ENCODE measurements around the gene MRRF.

The MRRF gene

GRCh38 chr9:122332644-122333043 lies 68.0 kb downstream of the MRRF start:
- no peak for DNase-seq (ENCODE audit: low read depth, low spot score)

- DNase-seq (ENCODE audit: low read depth, low spot score) = no peak
Observed at GRCh38 chr9:122333169-122333808, 68.6 kb downstream of the MRRF start.

- no peak for DNase-seq (ENCODE audit: low read depth, low spot score)
Observed at GRCh38 chr9:122334916-122335315, 70.2 kb downstream of the MRRF start.

- DNase-seq (ENCODE audit: low read depth, low spot score) = no peak
Observed at GRCh38 chr9:122336189-122336588, 71.5 kb downstream of the MRRF start.

GRCh38 chr9:122336866-122337555 lies 72.3 kb downstream of the MRRF start:
- no peak for DNase-seq (ENCODE audit: low read depth, low spot score)

- DNase-seq (ENCODE audit: low read depth, low spot score) = no peak
Observed at GRCh38 chr9:122337556-122337929, 72.9 kb downstream of the MRRF start.

GRCh38 chr9:122338536-122338935 lies 73.9 kb downstream of the MRRF start:
- no peak for DNase-seq (ENCODE audit: low read depth, low spot score)

- DNase-seq (ENCODE audit: low read depth, low spot score) = no peak
Observed at GRCh38 chr9:122338994-122339393, 74.3 kb downstream of the MRRF start.

GRCh38 chr9:122339579-122339978 lies 74.9 kb downstream of the MRRF start:
- DNase-seq (ENCODE audit: low read depth, low spot score) = no peak

GRCh38 chr9:122340161-122340560 lies 75.5 kb downstream of the MRRF start:
- no peak for DNase-seq (ENCODE audit: low read depth, low spot score)

GRCh38 chr9:122342323-122343050 lies 77.8 kb downstream of the MRRF start:
- no peak for DNase-seq (ENCODE audit: low read depth, low spot score)

- no peak for DNase-seq (ENCODE audit: low read depth, low spot score)
Observed at GRCh38 chr9:122346478-122347347, 82.0 kb downstream of the MRRF start.

GRCh38 chr9:122347348-122348287 lies 82.9 kb downstream of the MRRF start:
- no peak for DNase-seq (ENCODE audit: low read depth, low spot score)

- no peak for DNase-seq (ENCODE audit: low read depth, low spot score)
Observed at GRCh38 chr9:122348288-122348777, 83.7 kb downstream of the MRRF start.

- no peak for DNase-seq (ENCODE audit: low read depth, low spot score)
Observed at GRCh38 chr9:122348791-122349190, 84.1 kb downstream of the MRRF start.

- DNase-seq (ENCODE audit: low read depth, low spot score) = no peak
Observed at GRCh38 chr9:122349201-122349600, 84.5 kb downstream of the MRRF start.

- DNase-seq (ENCODE audit: low read depth, low spot score) = peak; percentile 54
Observed at GRCh38 chr9:122350577-122351355, 86.1 kb downstream of the MRRF start.

- no peak for DNase-seq (ENCODE audit: low read depth, low spot score)
Observed at GRCh38 chr9:122354536-122355199, 90.0 kb downstream of the MRRF start.

- no peak for DNase-seq (ENCODE audit: low read depth, low spot score)
Observed at GRCh38 chr9:122355336-122355875, 90.7 kb downstream of the MRRF start.
